Hepatocyte (in vitro differentiated cells): ENCODE results near the gene DBH. TPM values are rescaled to one million over a fixed set of nuclear protein-coding genes. Genes with fewer than 3 reads are reported as not detected.

Source experiments
- DNase-seq: peaks from one replicate; pipeline ENCODE4 v3.0.0-alpha.2; 2016; ENCODE audit warnings: low spot score
- H2AFZ ChIP-seq: fragments of 200-600 bp; sonication (generic); 2 replicates; pipeline ENCODE4 v1.6.0; 2016; ENCODE audit warnings: antibody characterized with exemption, mild to moderate bottlenecking
- H3K27ac ChIP-seq: fragments of 200-600 bp; sonication (generic); 2 replicates; pipeline ENCODE4 v1.5.1; 2016; ENCODE audit warnings: mild to moderate bottlenecking
- H3K27me3 ChIP-seq: fragments of 200-600 bp; sonication (generic); 2 replicates; pipeline ENCODE4 v1.6.1; 2016
- H3K36me3 ChIP-seq: fragments of 200-600 bp; sonication (generic); replicated peaks from 2 replicates; pipeline ENCODE4 v1.5.1; 2016; ENCODE audit warnings: low read depth; ENCODE audit not compliant: insufficient read depth
- H3K4me1 ChIP-seq: fragments of 200-600 bp; sonication (generic); 2 replicates; pipeline ENCODE4 v1.5.1; 2016; ENCODE audit warnings: mild to moderate bottlenecking, moderate library complexity; ENCODE audit not compliant: insufficient read depth
- H3K4me2 ChIP-seq: fragments of 200-600 bp; sonication (generic); 2 replicates; pipeline ENCODE4 v1.6.0; 2016
- H3K4me3 ChIP-seq: fragments of 200-600 bp; sonication (generic); 2 replicates; pipeline ENCODE4 v1.5.1; 2016; ENCODE audit warnings: mild to moderate bottlenecking
- H3K79me2 ChIP-seq: fragments of 200-600 bp; sonication (generic); 2 replicates; pipeline ENCODE4 v1.6.0; 2017; ENCODE audit warnings: mild to moderate bottlenecking
- H3K9me2 ChIP-seq: fragments of 200-600 bp; sonication (generic); replicated peaks from 2 replicates; pipeline ENCODE4 v1.6.0; 2017; ENCODE audit warnings: mild to moderate bottlenecking; ENCODE audit not compliant: insufficient read depth
- H3K9me3 ChIP-seq: fragments of 200-600 bp; sonication (generic); 2 replicates; pipeline ENCODE4 v1.5.1; 2016; ENCODE audit warnings: low read depth, mild to moderate bottlenecking
- H4K20me1 ChIP-seq: fragments of 200-600 bp; sonication (generic); 2 replicates; pipeline ENCODE4 v1.6.0; 2016; ENCODE audit warnings: mild to moderate bottlenecking; ENCODE audit not compliant: insufficient read depth, poor library complexity, severe bottlenecking
- CTCF ChIP-seq: fragments of 200-600 bp; sonication (generic); IDR thresholded peaks from 2 replicates; pipeline ENCODE4 v1.5.1; 2016; ENCODE audit warnings: antibody characterized with exemption, mild to moderate bottlenecking; ENCODE audit not compliant: poor library complexity
- EZH2 ChIP-seq: fragments of 200-600 bp; sonication (generic); IDR thresholded peaks from 2 replicates; pipeline ENCODE4 v1.6.1; 2016; ENCODE audit warnings: antibody characterized with exemption, mild to moderate bottlenecking, borderline replicate concordance
- EZH2phosphoT487 ChIP-seq: fragments of 200-600 bp; sonication (generic); IDR thresholded peaks from one replicate; pipeline ENCODE4 v1.6.1; 2018; ENCODE audit warnings: antibody characterized with exemption, mild to moderate bottlenecking, low read depth, moderate library complexity; ENCODE audit not compliant: unreplicated experiment, severe bottlenecking
- WGBS: methylation state at CpG from one replicate; pipeline ENCODE4 v1.1.6; 2016; ENCODE audit warnings: low lambda C conversion rate; ENCODE audit errors: missing lambda C conversion rate; 5-methylcytosine and 5-hydroxymethylcytosine counted together
- polyA plus RNA-seq: library from polyadenylated mRNA; unstranded; fragments of >200 nt; fragmentation: Nextera tagmentation; extraction: Ambion mirVana; gene quantifications from 2 replicates; pipeline ENCODE4 v1.2.1, GENCODE V29; 2016
- total RNA-seq: library from RNA; depleted of rRNA; stranded (reverse); fragments of >200 nt; gene quantifications from 2 replicates; pipeline ENCODE4 v1.2.3, GENCODE V29; 2014

Gene DBH
- total and polyA plus RNA-seq, 2 experiments from 2014 or later: 0.44 TPM; not detected in 1

- Histone ChIP-seq H3K27ac (no peak overlapping the region), H3K4me3 (no peak overlapping the region), H3K27me3 (peaks cover 4% of the 10 kb centered on the region), H3K79me2 (no peaks in the 10 kb centered on the region), H3K36me3 (no peaks in the 10 kb centered on the region), H4K20me1 (no peaks in the 10 kb centered on the region), H3K4me1 (peaks cover 8% of the 10 kb centered on the region), H2AFZ (no peak overlapping the region), H3K9me3 (no peaks in the 10 kb centered on the region), H3K4me2 (no peak overlapping the region), H3K9me2 (no peaks in the 10 kb centered on the region)
- WGBS: 82% methylated on average over 38 of the region's 38 CpGs
- DNase-seq: no peak
- TF ChIP-seq EZH2 (no peak), CTCF (no peak), EZH2phosphoT487 (no peak)
Measured at GRCh38 chr9:133654736-133655657, 18.8 kb downstream of the DBH start.

GRCh38 chr9:133655701-133656100, 19.5 kb downstream of the DBH start:
- H3K27ac ChIP-seq: no peak overlapping the region
- no peak overlapping the region for H3K4me2 ChIP-seq
- TF ChIP-seq EZH2phosphoT487: no peak
- TF ChIP-seq CTCF: no peak
- TF ChIP-seq EZH2: no peak
- no peaks in the 10 kb centered on the region for H3K9me3 ChIP-seq
- 72% methylated on average over 14 of the region's 14 CpGs for WGBS
- no peaks in the 10 kb centered on the region for H3K79me2 ChIP-seq
- DNase-seq: no peak
- H3K27me3 ChIP-seq: peaks cover 4% of the 10 kb centered on the region
- peaks cover 8% of the 10 kb centered on the region for H3K4me1 ChIP-seq
- H2AFZ ChIP-seq: no peak overlapping the region
- H4K20me1 ChIP-seq: no peaks in the 10 kb centered on the region
- no peaks in the 10 kb centered on the region for H3K9me2 ChIP-seq
- H3K4me3 ChIP-seq: no peak overlapping the region
- no peaks in the 10 kb centered on the region for H3K36me3 ChIP-seq

- no peaks in the 10 kb centered on the region for H4K20me1 ChIP-seq
- H3K27me3 ChIP-seq: peaks cover 4% of the 10 kb centered on the region
- H3K79me2 ChIP-seq: no peaks in the 10 kb centered on the region
- WGBS: 81% methylated on average over 36 of the region's 36 CpGs
- DNase-seq: no peak
- H3K9me2 ChIP-seq: no peaks in the 10 kb centered on the region
- TF ChIP-seq CTCF (no peak), EZH2phosphoT487 (no peak), EZH2 (no peak)
- H2AFZ ChIP-seq: no peak overlapping the region
- no peak overlapping the region for H3K4me2 ChIP-seq
- H3K9me3 ChIP-seq: no peaks in the 10 kb centered on the region
- no peaks in the 10 kb centered on the region for H3K36me3 ChIP-seq
- peaks cover 8% of the 10 kb centered on the region for H3K4me1 ChIP-seq
- H3K4me3 ChIP-seq: no peak overlapping the region
- no peak overlapping the region for H3K27ac ChIP-seq
Measured at GRCh38 chr9:133656211-133657119, 20.3 kb downstream of the DBH start.
